Activated CD4-positive, alpha-beta T cell treated with anti-CD3 and anti-CD28 coated beads for 36 hours (primary cell): ENCODE results near the gene AKR1C1. TPM values are rescaled to one million over a fixed set of nuclear protein-coding genes. Genes with fewer than 3 reads are reported as not detected.
"Not testable (repeated sequence)": the region's sequence is repeated elsewhere in the genome, so short reads cannot be mapped to it uniquely, and the experiment has no call there.

Experiments used
- ATAC-seq: fragments of 200-7000 bp; cut with Tn5 transposase; one replicate; pipeline ENCODE4 v1.10.0; 2021; ENCODE audit warnings: mild to moderate bottlenecking, moderate library complexity
- CTCF ChIA-PET: fragments of 350-600 bp; sonication (Branson Sonifier 250); formaldehyde crosslinking; loops from one replicate; lab custom pipeline; 2021; ENCODE audit warnings: antibody characterized with exemption; lab: Charles Lee
- POLR2A ChIA-PET: fragments of 350-600 bp; sonication (Branson Sonifier 250); formaldehyde crosslinking; loops from one replicate; lab custom pipeline; 2021; ENCODE audit warnings: antibody characterized with exemption, inconsistent platforms; lab: Charles Lee
- DNase-seq: peaks from one replicate; pipeline ENCODE4 v3.0.0-alpha.2; 2020
- H3K27ac Mint-ChIP-seq: one replicate; pipeline ENCODE4 v1.8.0; 2021; ENCODE audit warnings: mixed read lengths
- H3K27me3 Mint-ChIP-seq: one replicate; pipeline ENCODE4 v1.8.0; 2021; ENCODE audit warnings: mixed read lengths
- H3K36me3 Mint-ChIP-seq: one replicate; pipeline ENCODE4 v1.8.0; 2021; ENCODE audit warnings: low read depth, mixed read lengths
- H3K4me1 Mint-ChIP-seq: one replicate; pipeline ENCODE4 v1.8.0; 2021; ENCODE audit warnings: mixed read lengths
- H3K4me3 Mint-ChIP-seq: one replicate; pipeline ENCODE4 v1.8.0; 2021; ENCODE audit warnings: mild to moderate bottlenecking, moderate library complexity, mixed read lengths
- H3K9me3 Mint-ChIP-seq: one replicate; pipeline ENCODE4 v1.8.0; 2021; ENCODE audit warnings: low read depth, mixed read lengths
- intact Hi-C, 2 experiments: fragments of 100-400 bp; cut with DNase I in 1 of 2; cut with micrococcal nuclease in 1 of 2; formaldehyde crosslinking; loops; one replicate each; pipeline versions ENCODE4 v1.14.2 to v1.15.1; 2022 to 2024; cut with DNase I, micrococcal nuclease
- total RNA-seq, 2 experiments: library from RNA; stranded (reverse); gene quantifications; one replicate each; pipeline ENCODE4 v1.2.3, GENCODE V29; 2021

AKR1C1 gene
- total RNA-seq, 2 experiments from 2014 or later: 0.66 to 0.86 TPM

GRCh38 chr10:5030989-5031388 lies 67.8 kb downstream of the AKR1C1 start:
- ChIA-PET POLR2A (no interaction called here), CTCF (no interaction called here)
- intact Hi-C loops: no loop called here
- Mint-ChIP-seq H3K27ac (no peak overlapping the region), H3K4me1 (no peaks in the 10 kb centered on the region), H3K27me3 (peaks cover 6% of the 10 kb centered on the region), H3K9me3 (peaks cover 30% of the 10 kb centered on the region), H3K36me3 (peaks cover 2% of the 10 kb centered on the region), H3K4me3 (no peak overlapping the region)
- DNase-seq (no peak), ATAC-seq (no peak)

DNA sequence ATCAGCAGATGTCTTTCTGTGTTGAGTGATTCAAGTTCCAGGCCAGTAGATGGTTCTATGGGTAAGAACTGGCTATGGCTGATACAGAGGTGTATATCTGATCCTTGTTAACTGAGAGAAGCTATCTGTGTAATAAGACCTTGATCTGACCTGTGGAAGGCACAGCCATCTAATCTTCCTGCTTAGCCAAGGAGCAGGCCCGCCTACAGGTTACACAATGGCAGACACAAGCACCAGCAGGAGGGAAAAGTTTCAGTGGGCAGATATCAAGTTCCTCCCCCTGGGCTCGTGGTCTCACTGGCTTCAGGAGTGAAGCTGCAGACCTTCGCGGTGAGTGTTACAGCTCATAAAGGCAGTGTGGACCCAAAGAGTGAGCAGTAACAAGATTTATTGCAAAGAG lies 68.4 kb downstream of the AKR1C1 start:
- H3K27ac Mint-ChIP-seq, DNase-seq, H3K36me3 Mint-ChIP-seq, H3K27me3 Mint-ChIP-seq, H3K4me3 Mint-ChIP-seq, H3K4me1 Mint-ChIP-seq, ATAC-seq, intact Hi-C loops, POLR2A ChIA-PET: not testable (repeated sequence)
- peaks cover 30% of the 10 kb centered on the region for H3K9me3 Mint-ChIP-seq
- CTCF ChIA-PET: interaction anchor here (0.6 kb wide), 1 partner anchor 1406 kb away, joined by 3 read pairs; no protein-coding TSS in a partner anchor

GRCh38 chr10:5032444-5032843 lies 69.2 kb downstream of the AKR1C1 start:
- H3K36me3 Mint-ChIP-seq, CTCF ChIA-PET: not testable (repeated sequence)

More at GRCh38 chr10:5032444-5032843, 69.2 kb downstream of the AKR1C1 start:
- H3K4me3 Mint-ChIP-seq, intact Hi-C loops, ATAC-seq, H3K27ac Mint-ChIP-seq, H3K27me3 Mint-ChIP-seq, POLR2A ChIA-PET, DNase-seq, H3K4me1 Mint-ChIP-seq: not testable (repeated sequence)
- H3K9me3 Mint-ChIP-seq: peaks cover 30% of the 10 kb centered on the region

Other genes with a start within 250 kb of the AKR1C1 start
- gene AKR1E2, start 137.2 kb upstream of the AKR1C1 start, total RNA-seq: 10 to 100 TPM in 1 of 2 experiments, 1 to 10 TPM in 1; 9.8 to 13.4 TPM
- gene AKR1C2, start 40.4 kb downstream of the AKR1C1 start, total RNA-seq: not detected
- gene AKR1C3, start 131.0 kb downstream of the AKR1C1 start, total RNA-seq: under 1 TPM; 0.19 to 0.75 TPM
- gene AKR1C8, start 221.7 kb downstream of the AKR1C1 start, total RNA-seq: not detected
- gene AKR1C4, start 233.4 kb downstream of the AKR1C1 start, total RNA-seq: not detected